ENCODE results near the gene NPAS4.
"Not testable (repeated sequence)": the region's sequence is repeated elsewhere in the genome, so short reads cannot be mapped to it uniquely, and the experiment has no call there.

The NPAS4 gene

DNA sequence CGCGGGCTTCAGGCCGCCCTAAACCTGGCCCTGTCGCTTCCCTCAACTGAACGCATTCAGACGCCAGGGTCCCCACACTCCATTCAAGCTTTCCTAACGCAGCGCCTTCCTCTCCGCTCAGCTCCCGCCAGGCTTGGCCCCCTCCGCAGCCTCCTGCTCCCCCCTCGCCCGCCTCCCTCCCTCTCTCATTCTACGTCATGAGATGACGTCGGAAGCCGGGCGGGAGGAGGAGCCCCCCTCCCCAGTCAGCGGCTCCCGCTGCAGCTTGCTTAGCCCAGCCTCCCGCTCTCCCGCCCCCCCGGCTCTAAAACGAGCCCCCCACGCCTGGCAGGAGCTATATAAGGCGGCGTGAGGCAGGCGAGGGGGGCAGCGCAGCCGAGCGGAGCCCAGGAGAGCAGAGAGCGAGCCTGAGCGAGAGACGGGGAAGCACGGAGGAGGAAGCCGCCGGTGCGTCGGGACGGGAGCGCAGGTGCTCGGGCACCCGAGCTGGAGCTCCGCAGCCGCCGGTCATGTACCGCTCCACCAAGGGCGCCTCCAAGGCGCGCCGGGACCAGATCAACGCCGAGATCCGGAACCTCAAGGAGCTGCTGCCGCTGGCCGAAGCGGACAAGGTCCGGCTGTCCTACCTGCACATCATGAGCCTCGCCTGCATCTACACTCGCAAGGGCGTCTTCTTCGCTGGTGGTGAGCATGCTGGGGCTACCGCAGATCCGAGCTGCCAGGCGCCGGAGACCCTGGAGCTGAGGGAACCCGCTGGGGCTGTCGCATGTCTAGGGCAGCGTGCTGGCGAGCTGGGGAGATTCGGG lies at the start of gene NPAS4:
Gene NPAS4 (plus strand): TSS at position 365 of the 806 bp plus-strand sequence. CDS start 145 bp downstream, at position 510.
- no peaks in the 10 kb centered on the region for H3K9me3 ChIP-seq
- H3K4me1 ChIP-seq (ENCODE audit: control insufficient read depth in 1 of 2, insufficient read depth in 1 of 2, low read depth in 1 of 2, low read length in 1 of 2) = no peaks in the 10 kb centered on the region
- TF ChIP-seq, protein P1, sequence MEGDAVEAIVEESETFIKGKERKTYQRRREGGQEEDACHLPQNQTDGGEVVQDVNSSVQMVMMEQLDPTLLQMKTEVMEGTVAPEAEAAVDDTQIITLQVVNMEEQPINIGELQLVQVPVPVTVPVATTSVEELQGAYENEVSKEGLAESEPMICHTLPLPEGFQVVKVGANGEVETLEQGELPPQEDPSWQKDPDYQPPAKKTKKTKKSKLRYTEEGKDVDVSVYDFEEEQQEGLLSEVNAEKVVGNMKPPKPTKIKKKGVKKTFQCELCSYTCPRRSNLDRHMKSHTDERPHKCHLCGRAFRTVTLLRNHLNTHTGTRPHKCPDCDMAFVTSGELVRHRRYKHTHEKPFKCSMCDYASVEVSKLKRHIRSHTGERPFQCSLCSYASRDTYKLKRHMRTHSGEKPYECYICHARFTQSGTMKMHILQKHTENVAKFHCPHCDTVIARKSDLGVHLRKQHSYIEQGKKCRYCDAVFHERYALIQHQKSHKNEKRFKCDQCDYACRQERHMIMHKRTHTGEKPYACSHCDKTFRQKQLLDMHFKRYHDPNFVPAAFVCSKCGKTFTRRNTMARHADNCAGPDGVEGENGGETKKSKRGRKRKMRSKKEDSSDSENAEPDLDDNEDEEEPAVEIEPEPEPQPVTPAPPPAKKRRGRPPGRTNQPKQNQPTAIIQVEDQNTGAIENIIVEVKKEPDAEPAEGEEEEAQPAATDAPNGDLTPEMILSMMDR (IDR thresholded peaks at IDR 0.05) = no peak
- no peaks in the 10 kb centered on the region for H3K36me3 ChIP-seq
- H3K27ac ChIP-seq = no peak within 1 kb of the TSS
- no peak within 1 kb of the TSS for H3K4me3 ChIP-seq (ENCODE audit: low read depth in 1 of 2, low read length in 1 of 2)
- peaks cover 81% of the 10 kb centered on the region for H3K27me3 ChIP-seq

DNA sequence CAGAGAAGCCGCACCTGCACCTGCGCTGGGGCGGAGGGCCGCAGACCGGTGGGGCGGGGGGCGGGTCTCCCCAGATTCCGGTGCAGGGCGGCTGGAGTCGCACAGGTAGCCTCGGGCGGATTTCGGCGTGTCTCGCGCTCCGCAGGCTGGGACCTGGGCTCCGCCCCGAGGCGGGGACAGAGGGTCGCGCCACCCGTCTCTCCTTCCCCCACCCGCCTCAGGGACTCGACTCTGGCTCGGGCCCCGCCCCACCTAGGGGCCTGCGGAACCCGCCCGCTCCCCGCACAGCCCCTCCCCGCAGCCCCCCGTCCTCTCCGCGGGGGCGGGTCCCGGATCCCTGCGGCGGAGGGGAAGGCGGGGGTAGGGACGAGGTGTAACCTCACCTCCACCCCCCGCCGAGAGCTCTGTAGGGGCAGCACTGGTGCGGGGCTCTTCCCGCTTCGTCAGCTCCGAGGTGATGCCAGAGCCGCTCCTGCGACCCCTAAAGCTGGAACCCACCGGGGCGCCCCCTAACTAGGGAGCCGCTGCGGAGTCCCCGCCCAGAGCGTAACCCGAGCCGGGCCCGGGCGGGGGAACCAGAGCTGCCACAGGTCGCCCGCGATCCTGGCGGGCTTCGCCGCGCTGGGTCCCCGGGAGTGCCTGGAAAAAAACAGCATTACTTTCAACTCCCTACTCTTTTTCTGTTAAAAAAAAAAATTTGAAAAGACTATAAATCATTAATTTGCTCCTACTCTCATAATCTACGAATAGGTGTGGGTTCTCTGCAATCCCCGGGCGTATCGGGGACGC lies 49.0 kb upstream of the NPAS4 start, which contains the start of gene SLC29A2:
Gene SLC29A2 (minus strand): TSS at position 134 of the 789 bp plus-strand sequence. CDS start 169 bp downstream, outside the sequence.
- H3K36me3 ChIP-seq = no peaks in the 10 kb centered on the region
- no peaks in the 10 kb centered on the region for H3K9me3 ChIP-seq
- no peak within 1 kb of the TSS for H3K27ac ChIP-seq
- peaks cover 82% of the 10 kb centered on the region for H3K27me3 ChIP-seq
- TF ChIP-seq, protein P1 (IDR thresholded peaks at IDR 0.05) = no peak
- peaks cover 12 to 17% of the 10 kb centered on the region in 2 experiments for H3K4me1 ChIP-seq (ENCODE audit: control insufficient read depth in 1 of 2, insufficient read depth in 1 of 2, low read depth in 1 of 2, low read length in 1 of 2)
- peak within 1 kb of the TSS; percentile 25 to 56 for H3K4me3 ChIP-seq (ENCODE audit: low read depth in 1 of 2, low read length in 1 of 2)

DNA sequence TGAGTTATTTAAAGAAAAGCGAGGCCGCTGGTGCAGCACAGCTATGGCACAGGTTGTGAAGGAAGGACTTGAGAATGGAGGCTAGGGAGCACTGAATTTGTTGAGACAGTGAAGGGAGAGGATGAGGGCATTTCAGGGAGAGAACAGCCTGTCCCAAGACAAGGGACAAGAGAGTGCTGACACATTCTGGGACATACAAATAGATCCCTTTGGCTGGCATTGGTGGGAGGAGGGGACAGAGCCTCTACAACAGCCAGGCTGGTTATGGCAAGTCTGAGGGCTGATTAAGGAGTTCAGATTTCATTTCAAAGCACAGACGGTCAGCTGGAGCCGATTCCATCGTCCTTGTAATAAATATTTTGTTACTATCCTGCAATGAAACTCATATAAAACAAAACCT lies 47.6 kb upstream of the NPAS4 start:
- H3K27me3 ChIP-seq = peaks cover 92% of the 10 kb centered on the region
- peaks cover 12 to 17% of the 10 kb centered on the region in 2 experiments for H3K4me1 ChIP-seq (ENCODE audit: control insufficient read depth in 1 of 2, insufficient read depth in 1 of 2, low read depth in 1 of 2, low read length in 1 of 2)
- H3K4me3 ChIP-seq (ENCODE audit: low read depth in 1 of 2, low read length in 1 of 2) = no peak overlapping the region
- no peaks in the 10 kb centered on the region for H3K9me3 ChIP-seq
- no peak overlapping the region for H3K27ac ChIP-seq
- TF ChIP-seq, protein P1 (IDR thresholded peaks at IDR 0.05) = no peak
- no peaks in the 10 kb centered on the region for H3K36me3 ChIP-seq

DNA sequence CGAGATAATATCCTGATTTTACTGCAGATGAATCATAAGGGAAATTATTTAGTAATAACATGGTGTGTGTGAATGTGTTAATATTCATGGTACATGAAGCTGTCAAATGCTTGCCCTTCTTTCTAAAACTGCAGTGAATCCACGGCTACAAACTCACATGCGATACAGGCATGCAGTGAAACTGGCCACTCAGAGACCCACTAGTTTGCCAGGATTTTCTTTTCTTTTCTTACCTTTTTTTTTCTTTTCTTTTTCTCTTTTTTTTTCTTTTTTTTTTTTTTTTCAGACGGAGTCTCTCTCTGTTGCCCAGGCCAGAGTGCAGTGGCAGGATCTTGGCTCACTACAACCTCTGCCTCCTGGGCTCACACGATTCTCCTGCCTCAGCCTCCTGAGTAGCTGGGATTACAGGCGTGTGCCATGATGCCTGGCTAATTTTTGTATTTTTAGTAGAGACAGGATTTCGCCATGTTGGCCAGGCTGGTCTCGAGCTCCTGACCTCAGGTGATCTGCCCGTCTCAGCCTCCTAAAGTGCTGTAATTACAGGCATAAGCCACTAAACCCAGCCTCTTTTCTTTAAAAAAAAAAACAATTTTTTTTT lies 47.0 kb upstream of the NPAS4 start:
- H3K27me3 ChIP-seq = peaks cover 87% of the 10 kb centered on the region
- peaks cover 12 to 17% of the 10 kb centered on the region in 2 experiments for H3K4me1 ChIP-seq (ENCODE audit: control insufficient read depth in 1 of 2, insufficient read depth in 1 of 2, low read depth in 1 of 2, low read length in 1 of 2)
- H3K36me3 ChIP-seq; H3K27ac ChIP-seq; H3K9me3 ChIP-seq; H3K4me3 ChIP-seq (ENCODE audit: low read depth in 1 of 2, low read length in 1 of 2): not testable (repeated sequence)

DNA sequence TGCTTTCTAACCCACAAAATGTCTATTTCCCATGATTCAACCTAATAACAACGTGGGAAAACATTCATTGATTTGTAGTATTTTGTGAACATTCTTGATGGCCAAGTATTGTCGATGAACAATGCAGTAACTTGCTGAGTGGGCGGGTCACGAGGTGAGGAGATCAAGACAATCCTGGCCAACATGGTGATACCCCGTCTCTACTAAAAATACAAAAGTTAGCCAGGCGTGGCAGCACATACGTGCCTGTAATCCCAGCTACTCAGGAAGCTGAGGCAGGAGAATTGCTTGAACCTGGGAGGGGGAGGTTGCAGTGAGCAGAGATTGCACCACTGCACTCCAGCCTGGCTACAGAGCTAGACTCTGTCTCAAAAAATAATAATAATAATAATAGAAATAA lies 40.6 kb upstream of the NPAS4 start:
- H3K4me3 ChIP-seq (ENCODE audit: low read depth in 1 of 2, low read length in 1 of 2); H3K27ac ChIP-seq; H3K9me3 ChIP-seq; H3K4me1 ChIP-seq (ENCODE audit: control insufficient read depth in 1 of 2, insufficient read depth in 1 of 2, low read depth in 1 of 2, low read length in 1 of 2); H3K36me3 ChIP-seq: not testable (repeated sequence)
- H3K27me3 ChIP-seq = peaks cover 60% of the 10 kb centered on the region

DNA sequence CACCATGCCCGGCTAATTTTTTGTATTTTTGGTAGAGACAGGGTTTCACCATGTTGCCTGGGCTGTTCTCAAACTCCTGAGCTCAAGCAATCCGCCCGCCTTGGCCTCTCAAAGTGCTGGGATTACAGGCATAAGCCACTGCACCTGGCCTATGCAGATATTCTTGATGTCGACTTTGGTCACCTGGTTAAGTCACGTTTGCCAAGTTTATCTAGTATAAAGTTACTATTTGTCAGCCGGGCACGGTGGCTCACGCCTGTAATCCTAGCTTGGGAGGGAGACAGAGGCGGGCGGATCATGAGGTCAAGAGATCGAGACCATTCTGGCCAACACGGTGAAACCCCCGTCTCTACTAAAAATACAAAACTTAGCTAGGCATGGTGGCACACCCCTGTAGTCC lies 36.5 kb upstream of the NPAS4 start:
- H3K9me3 ChIP-seq, H3K36me3 ChIP-seq: not testable (repeated sequence)

More for the DNA sequence above, 36.5 kb upstream of the NPAS4 start:
- not testable (repeated sequence) for H3K4me3 ChIP-seq (ENCODE audit: low read depth in 1 of 2, low read length in 1 of 2); H3K4me1 ChIP-seq (ENCODE audit: control insufficient read depth in 1 of 2, insufficient read depth in 1 of 2, low read depth in 1 of 2, low read length in 1 of 2); H3K27ac ChIP-seq
- H3K27me3 ChIP-seq = peaks cover 45% of the 10 kb centered on the region
